Measurements from ENCODE around the gene EID1.

Gene EID1

DNA sequence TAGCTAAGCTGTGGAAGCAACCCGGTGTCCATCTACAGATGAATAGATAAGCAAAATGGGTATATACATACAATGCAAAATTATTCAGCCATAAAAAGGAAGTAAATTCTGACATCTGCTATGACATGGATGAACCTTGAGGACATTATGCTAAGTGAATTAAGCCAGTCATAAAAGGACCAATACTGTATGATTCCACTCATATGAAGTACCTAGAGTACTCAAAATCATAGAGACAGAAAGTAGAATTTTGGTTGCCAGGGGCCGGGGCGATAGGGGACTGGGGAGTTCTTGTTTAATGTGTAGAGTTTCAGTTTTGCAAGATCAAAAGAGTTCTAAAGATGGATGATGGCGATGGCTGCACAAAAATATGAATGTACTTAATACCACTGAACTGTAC lies 10.3 kb downstream of the EID1 start (continued):
- TF ChIP-seq, protein P1, sequence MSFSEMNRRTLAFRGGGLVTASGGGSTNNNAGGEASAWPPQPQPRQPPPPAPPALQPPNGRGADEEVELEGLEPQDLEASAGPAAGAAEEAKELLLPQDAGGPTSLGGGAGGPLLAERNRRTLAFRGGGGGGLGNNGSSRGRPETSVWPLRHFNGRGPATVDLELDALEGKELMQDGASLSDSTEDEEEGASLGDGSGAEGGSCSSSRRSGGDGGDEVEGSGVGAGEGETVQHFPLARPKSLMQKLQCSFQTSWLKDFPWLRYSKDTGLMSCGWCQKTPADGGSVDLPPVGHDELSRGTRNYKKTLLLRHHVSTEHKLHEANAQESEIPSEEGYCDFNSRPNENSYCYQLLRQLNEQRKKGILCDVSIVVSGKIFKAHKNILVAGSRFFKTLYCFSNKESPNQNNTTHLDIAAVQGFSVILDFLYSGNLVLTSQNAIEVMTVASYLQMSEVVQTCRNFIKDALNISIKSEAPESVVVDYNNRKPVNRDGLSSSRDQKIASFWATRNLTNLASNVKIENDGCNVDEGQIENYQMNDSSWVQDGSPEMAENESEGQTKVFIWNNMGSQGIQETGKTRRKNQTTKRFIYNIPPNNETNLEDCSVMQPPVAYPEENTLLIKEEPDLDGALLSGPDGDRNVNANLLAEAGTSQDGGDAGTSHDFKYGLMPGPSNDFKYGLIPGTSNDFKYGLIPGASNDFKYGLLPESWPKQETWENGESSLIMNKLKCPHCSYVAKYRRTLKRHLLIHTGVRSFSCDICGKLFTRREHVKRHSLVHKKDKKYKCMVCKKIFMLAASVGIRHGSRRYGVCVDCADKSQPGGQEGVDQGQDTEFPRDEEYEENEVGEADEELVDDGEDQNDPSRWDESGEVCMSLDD (tag by site-specific recombination; IDR thresholded peaks at IDR 0.05): no peak
- TF ChIP-seq ZNF140 (tag by site-specific recombination; IDR thresholded peaks at IDR 0.05): no peak

DNA sequence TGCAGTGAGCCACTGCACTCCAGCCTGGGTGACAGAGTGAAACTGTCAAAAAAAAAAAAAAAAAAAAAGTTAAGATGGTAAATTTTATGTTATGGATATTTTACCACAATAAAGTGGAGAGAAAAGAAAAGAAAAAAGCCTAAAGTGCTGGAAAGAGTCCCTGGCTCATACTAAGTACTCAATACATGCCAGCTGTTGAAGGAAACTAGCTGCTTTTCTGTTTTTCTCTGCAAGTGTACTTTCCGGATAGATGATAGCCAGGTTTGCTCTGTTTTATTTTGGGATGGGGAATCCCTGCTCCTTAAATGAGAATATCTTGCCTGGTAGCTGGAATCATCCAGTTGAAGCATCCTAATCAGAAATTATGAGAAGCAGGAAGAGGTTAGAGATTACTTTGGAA lies 10.9 kb downstream of the EID1 start:
- ChIA-PET CTCF (no interaction called here), POLR2A (interaction anchor here (0.7 to 1.3 kb wide), 2 partner anchors 11 to 31 kb away, joined by 3 to 5 read pairs; partner anchors contain the start of gene EID1)
- Histone ChIP-seq H3K27ac (ENCODE audit: extremely low read depth, low read depth, low read length) (no peak overlapping the region), H3K9me3 (ENCODE audit: control insufficient read depth, insufficient read depth, low read depth, low read length) (no peaks in the 10 kb centered on the region), H3K4me3 (ENCODE audit: low read depth, low read length) (no peak overlapping the region), H3K36me3 (ENCODE audit: control insufficient read depth in 2 of 2, insufficient read depth in 1 of 2, low read length in 2 of 2) (no peaks in the 10 kb centered on the region), H3K4me1 (ENCODE audit: control insufficient read depth, insufficient read depth, low read length) (no peaks in the 10 kb centered on the region)
- TF ChIP-seq, protein P2, sequence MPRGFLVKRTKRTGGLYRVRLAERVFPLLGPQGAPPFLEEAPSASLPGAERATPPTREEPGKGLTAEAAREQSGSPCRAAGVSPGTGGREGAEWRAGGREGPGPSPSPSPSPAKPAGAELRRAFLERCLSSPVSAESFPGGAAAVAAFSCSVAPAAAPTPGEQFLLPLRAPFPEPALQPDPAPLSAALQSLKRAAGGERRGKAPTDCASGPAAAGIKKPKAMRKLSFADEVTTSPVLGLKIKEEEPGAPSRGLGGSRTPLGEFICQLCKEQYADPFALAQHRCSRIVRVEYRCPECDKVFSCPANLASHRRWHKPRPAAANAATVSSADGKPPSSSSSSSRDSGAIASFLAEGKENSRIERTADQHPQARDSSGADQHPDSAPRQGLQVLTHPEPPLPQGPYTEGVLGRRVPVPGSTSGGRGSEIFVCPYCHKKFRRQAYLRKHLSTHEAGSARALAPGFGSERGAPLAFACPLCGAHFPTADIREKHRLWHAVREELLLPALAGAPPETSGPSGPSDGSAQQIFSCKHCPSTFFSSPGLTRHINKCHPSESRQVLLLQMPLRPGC (tag by site-specific recombination; IDR thresholded peaks at IDR 0.05): no peak
- TF ChIP-seq ZNF274 (IDR thresholded peaks at IDR 0.05; ENCODE audit: low read length) (no peak), ZNF274 (tag by site-specific recombination; IDR thresholded peaks at IDR 0.05; ENCODE audit: borderline replicate concordance) (no peak), ZSCAN16 (tag by site-specific recombination; IDR thresholded peaks at IDR 0.05) (no peak), ZNF48 (tag by site-specific recombination; IDR thresholded peaks at IDR 0.05) (no peak), KLF8 (tag by site-specific recombination; IDR thresholded peaks at IDR 0.05) (no peak), SALL2 (tag by site-specific recombination; IDR thresholded peaks at IDR 0.05; ENCODE audit: borderline replicate concordance) (no peak), ZNF473 (tag by site-specific recombination; IDR thresholded peaks at IDR 0.05) (no peak), ZNF555 (tag by site-specific recombination; conservative IDR thresholded peaks at IDR 0.05) (no peak), ZBTB21 (tag by site-specific recombination; IDR thresholded peaks at IDR 0.05) (no peak), ZNF112 (tag by site-specific recombination; IDR thresholded peaks at IDR 0.05) (no peak), ZBTB20 (tag by site-specific recombination; IDR thresholded peaks at IDR 0.05) (no peak), SP2 (tag by site-specific recombination; IDR thresholded peaks at IDR 0.05) (no peak)
- TF ChIP-seq, protein P3, sequence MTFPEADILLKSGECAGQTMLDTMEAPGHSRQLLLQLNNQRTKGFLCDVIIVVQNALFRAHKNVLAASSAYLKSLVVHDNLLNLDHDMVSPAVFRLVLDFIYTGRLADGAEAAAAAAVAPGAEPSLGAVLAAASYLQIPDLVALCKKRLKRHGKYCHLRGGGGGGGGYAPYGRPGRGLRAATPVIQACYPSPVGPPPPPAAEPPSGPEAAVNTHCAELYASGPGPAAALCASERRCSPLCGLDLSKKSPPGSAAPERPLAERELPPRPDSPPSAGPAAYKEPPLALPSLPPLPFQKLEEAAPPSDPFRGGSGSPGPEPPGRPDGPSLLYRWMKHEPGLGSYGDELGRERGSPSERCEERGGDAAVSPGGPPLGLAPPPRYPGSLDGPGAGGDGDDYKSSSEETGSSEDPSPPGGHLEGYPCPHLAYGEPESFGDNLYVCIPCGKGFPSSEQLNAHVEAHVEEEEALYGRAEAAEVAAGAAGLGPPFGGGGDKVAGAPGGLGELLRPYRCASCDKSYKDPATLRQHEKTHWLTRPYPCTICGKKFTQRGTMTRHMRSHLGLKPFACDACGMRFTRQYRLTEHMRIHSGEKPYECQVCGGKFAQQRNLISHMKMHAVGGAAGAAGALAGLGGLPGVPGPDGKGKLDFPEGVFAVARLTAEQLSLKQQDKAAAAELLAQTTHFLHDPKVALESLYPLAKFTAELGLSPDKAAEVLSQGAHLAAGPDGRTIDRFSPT (tag by site-specific recombination; IDR thresholded peaks at IDR 0.05): no peak
- TF ChIP-seq, protein P4, sequence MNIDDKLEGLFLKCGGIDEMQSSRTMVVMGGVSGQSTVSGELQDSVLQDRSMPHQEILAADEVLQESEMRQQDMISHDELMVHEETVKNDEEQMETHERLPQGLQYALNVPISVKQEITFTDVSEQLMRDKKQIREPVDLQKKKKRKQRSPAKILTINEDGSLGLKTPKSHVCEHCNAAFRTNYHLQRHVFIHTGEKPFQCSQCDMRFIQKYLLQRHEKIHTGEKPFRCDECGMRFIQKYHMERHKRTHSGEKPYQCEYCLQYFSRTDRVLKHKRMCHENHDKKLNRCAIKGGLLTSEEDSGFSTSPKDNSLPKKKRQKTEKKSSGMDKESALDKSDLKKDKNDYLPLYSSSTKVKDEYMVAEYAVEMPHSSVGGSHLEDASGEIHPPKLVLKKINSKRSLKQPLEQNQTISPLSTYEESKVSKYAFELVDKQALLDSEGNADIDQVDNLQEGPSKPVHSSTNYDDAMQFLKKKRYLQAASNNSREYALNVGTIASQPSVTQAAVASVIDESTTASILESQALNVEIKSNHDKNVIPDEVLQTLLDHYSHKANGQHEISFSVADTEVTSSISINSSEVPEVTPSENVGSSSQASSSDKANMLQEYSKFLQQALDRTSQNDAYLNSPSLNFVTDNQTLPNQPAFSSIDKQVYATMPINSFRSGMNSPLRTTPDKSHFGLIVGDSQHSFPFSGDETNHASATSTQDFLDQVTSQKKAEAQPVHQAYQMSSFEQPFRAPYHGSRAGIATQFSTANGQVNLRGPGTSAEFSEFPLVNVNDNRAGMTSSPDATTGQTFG (tag by site-specific recombination; IDR thresholded peaks at IDR 0.05; ENCODE audit: borderline replicate concordance): no peak
- TF ChIP-seq, protein P5, sequence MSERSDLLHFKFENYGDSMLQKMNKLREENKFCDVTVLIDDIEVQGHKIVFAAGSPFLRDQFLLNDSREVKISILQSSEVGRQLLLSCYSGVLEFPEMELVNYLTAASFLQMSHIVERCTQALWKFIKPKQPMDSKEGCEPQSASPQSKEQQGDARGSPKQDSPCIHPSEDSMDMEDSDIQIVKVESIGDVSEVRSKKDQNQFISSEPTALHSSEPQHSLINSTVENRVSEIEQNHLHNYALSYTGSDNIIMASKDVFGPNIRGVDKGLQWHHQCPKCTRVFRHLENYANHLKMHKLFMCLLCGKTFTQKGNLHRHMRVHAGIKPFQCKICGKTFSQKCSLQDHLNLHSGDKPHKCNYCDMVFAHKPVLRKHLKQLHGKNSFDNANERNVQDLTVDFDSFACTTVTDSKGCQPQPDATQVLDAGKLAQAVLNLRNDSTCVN (tag by site-specific recombination; optimal IDR thresholded peaks at IDR 0.05): no peak
- TF ChIP-seq, protein P6, sequence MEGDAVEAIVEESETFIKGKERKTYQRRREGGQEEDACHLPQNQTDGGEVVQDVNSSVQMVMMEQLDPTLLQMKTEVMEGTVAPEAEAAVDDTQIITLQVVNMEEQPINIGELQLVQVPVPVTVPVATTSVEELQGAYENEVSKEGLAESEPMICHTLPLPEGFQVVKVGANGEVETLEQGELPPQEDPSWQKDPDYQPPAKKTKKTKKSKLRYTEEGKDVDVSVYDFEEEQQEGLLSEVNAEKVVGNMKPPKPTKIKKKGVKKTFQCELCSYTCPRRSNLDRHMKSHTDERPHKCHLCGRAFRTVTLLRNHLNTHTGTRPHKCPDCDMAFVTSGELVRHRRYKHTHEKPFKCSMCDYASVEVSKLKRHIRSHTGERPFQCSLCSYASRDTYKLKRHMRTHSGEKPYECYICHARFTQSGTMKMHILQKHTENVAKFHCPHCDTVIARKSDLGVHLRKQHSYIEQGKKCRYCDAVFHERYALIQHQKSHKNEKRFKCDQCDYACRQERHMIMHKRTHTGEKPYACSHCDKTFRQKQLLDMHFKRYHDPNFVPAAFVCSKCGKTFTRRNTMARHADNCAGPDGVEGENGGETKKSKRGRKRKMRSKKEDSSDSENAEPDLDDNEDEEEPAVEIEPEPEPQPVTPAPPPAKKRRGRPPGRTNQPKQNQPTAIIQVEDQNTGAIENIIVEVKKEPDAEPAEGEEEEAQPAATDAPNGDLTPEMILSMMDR (tag by site-specific recombination; IDR thresholded peaks at IDR 0.05): no peak
- TF ChIP-seq, protein P7, sequence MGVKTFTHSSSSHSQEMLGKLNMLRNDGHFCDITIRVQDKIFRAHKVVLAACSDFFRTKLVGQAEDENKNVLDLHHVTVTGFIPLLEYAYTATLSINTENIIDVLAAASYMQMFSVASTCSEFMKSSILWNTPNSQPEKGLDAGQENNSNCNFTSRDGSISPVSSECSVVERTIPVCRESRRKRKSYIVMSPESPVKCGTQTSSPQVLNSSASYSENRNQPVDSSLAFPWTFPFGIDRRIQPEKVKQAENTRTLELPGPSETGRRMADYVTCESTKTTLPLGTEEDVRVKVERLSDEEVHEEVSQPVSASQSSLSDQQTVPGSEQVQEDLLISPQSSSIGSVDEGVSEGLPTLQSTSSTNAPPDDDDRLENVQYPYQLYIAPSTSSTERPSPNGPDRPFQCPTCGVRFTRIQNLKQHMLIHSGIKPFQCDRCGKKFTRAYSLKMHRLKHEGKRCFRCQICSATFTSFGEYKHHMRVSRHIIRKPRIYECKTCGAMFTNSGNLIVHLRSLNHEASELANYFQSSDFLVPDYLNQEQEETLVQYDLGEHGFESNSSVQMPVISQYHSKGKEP (tag by site-specific recombination; IDR thresholded peaks at IDR 0.05): no peak
